Measurements from ENCODE around the gene KIAA1328.

- TF ChIP-seq CTCF (conservative IDR thresholded peaks at IDR 0.05) (no peak), ZFX (IDR thresholded peaks at IDR 0.05) (no peak)
These were observed 443.3 kb downstream of the KIAA1328 start for GRCh38 chr18:37272226-37272625.

Measured in C4-2B (cell line).